ENCODE data around the gene CEP250.
"Not testable (repeated sequence)": the region's sequence is repeated elsewhere in the genome, so short reads cannot be mapped to it uniquely, and the experiment has no call there.

CEP250 gene

DNA sequence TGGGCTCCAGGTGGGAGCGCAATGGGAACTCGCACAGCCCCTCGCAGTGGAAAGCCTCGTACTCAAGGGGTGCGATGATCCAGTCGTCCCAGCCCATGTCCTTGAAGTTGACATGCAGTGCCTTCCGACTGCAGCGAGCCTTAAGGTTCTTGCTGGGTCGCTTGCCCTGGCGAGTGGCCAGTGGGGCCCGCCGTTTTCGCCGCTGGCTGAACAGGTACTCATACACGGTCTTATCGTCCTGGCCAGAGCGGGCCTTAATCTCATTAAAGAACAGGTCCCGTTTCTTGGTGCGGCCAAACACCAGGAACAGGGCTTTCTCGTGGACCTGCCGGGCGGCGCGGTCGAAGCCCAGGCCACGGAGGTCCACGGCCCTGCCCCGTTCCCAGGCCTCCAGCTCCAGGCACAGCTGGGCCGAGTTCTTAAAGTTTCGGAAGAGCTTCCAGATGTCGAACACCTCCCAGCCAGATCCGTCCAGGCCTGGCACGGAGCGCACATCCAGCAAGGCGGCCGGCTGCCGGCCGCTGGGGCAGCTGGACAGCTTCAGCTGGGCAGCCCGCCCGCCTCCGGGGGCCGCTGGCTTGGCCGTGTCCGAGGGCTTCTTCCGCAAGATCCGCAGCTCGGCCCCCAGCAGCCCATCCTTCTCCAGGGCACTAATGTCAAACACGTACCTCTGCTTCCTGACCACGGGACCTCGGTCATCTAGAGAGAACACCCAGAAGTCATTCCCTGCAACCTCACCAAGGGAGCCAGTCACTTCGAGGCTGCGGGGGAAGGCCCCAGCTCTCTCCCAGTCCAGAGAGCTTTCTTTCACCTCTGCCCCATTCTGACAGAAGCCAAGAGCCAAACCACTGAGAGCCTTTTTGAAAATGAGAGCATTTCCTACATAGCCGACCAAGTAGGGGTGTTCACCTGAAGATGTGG is 21.1 kb upstream of the CEP250 start:
- Histone ChIP-seq H4K20me1 (no peaks in the 10 kb centered on the region), H3K4me2 (no peak overlapping the region), H3K9me3 (no peaks in the 10 kb centered on the region), H3K27ac (no peak overlapping the region), H3K9ac (no peak overlapping the region), H3K27me3 (no peaks in the 10 kb centered on the region), H3K4me1 (peaks cover 1% of the 10 kb centered on the region), H3K4me3 (no peak overlapping the region), H3K36me3 (no peaks in the 10 kb centered on the region)
- TF ChIP-seq Cebpa-rat (IDR thresholded peaks at IDR 0.05), result no peak

DNA sequence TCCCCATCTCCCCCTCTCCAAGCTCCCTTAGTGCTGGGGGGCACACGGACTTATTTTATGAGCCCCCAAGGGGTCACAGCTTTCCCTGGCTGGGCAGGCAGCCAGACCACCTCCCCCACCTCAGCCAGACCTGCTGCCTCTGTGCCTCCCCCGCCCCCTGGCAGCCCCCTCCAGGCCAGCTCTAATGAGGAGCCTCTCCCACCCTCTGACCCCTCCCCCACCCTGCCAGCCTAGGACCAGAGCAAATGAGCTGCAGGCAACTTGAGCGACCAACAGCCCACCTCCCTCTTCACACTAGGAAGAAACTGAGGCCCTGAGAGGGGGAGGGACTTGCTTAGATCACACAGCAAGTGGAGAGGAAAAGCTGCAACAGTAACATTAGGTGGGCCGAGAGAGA is 19.2 kb upstream of the CEP250 start:
- no peak overlapping the region for H3K4me2 ChIP-seq

DNA sequence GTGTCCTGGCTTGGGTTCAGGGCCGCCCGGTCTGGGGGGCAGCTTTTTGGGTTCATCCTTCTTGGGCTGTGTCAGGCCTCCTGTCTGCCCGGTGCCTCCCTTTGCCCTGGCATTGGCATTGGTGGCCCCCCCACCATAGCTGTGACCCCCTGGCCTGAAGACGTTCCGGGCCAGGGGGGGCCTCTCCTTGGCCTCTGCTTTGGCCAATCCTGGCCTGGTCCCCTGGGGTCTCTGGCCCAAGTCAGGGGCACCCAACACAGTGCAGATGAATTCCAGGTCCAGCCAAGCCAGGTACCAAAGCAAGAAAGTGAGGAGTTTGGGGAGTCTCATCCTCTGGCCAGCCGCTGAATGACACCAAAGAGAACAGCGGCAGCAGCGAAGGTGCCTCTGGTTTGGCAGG is 17.8 kb upstream of the CEP250 start:
- Histone ChIP-seq H3K9me3 (no peaks in the 10 kb centered on the region), H3K27me3 (no peaks in the 10 kb centered on the region), H3K27ac (no peak overlapping the region), H3K36me3 (no peaks in the 10 kb centered on the region), H3K4me2 (no peak overlapping the region), H3K4me1 (no peaks in the 10 kb centered on the region), H4K20me1 (no peaks in the 10 kb centered on the region), H3K4me3 (no peak overlapping the region), H3K9ac (no peak overlapping the region)
- TF ChIP-seq Cebpa-rat (IDR thresholded peaks at IDR 0.05), result no peak

More for the DNA sequence above, 19.2 kb upstream of the CEP250 start:
- Histone ChIP-seq H3K27me3 (no peaks in the 10 kb centered on the region), H3K9ac (no peak overlapping the region), H3K4me3 (no peak overlapping the region), H4K20me1 (no peaks in the 10 kb centered on the region), H3K4me1 (no peaks in the 10 kb centered on the region), H3K36me3 (no peaks in the 10 kb centered on the region), H3K27ac (no peak overlapping the region), H3K9me3 (no peaks in the 10 kb centered on the region)
- TF ChIP-seq Cebpa-rat (IDR thresholded peaks at IDR 0.05), result no peak

DNA sequence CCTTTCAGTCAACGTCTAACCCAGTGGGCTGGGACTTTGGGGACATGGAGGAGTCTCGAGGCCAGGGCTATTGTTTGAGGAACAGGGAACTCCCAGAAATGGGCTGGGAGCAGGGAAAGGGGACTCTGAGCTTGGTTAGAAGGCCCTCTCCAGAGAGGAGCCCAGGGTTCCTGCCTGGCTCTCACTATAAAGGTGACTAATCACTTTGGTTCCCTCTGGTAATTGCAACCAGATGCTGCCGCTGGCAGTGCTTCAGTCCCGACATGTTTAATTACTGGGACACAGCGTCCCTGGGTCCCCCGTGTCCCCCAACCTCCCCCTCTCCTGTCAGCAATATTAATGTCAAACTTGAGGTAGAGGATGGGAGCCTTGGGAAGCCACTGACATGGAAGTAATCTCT is 12.4 kb upstream of the CEP250 start:
- Histone ChIP-seq H3K4me1 (no peaks in the 10 kb centered on the region), H3K9me3 (no peaks in the 10 kb centered on the region), H3K4me2 (no peak overlapping the region), H4K20me1 (no peaks in the 10 kb centered on the region), H3K9ac (no peak overlapping the region), H3K4me3 (no peak overlapping the region), H3K36me3 (no peaks in the 10 kb centered on the region), H3K27me3 (no peaks in the 10 kb centered on the region), H3K27ac (no peak overlapping the region)
- TF ChIP-seq Cebpa-rat (IDR thresholded peaks at IDR 0.05), result no peak

DNA sequence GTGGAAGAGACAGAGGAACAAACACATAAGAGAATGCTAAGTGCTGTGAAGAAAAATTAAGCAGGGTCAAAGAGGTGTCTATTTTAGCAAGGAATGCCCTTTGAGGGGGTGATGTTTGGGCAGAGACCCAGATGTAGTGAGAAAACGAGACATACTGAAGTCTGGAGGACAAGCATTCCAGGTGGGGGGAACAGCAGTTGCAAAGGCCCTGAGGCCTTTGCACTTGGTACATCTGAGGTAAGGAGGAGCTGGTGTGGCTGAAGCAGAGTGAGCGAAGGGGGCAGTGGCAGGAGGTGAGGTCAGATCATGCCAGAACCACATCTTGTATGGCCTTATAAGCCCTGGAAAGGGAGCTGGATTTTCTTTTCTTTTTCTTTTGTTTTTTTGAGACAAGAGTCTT is 11.2 kb upstream of the CEP250 start:
- no peaks in the 10 kb centered on the region; the same call in 1 of the 2 replicates for H3K4me1 ChIP-seq
- no peak overlapping the region for H3K9ac ChIP-seq
- H3K9me3 ChIP-seq, result no peaks in the 10 kb centered on the region
- TF ChIP-seq Cebpa-rat (IDR thresholded peaks at IDR 0.05), result no peak
- H3K4me2 ChIP-seq, result no peak overlapping the region
- no peaks in the 10 kb centered on the region for H3K27me3 ChIP-seq
- no peaks in the 10 kb centered on the region for H3K36me3 ChIP-seq
- no peak overlapping the region for H3K4me3 ChIP-seq
- no peak overlapping the region for H3K27ac ChIP-seq
- no peaks in the 10 kb centered on the region for H4K20me1 ChIP-seq

DNA sequence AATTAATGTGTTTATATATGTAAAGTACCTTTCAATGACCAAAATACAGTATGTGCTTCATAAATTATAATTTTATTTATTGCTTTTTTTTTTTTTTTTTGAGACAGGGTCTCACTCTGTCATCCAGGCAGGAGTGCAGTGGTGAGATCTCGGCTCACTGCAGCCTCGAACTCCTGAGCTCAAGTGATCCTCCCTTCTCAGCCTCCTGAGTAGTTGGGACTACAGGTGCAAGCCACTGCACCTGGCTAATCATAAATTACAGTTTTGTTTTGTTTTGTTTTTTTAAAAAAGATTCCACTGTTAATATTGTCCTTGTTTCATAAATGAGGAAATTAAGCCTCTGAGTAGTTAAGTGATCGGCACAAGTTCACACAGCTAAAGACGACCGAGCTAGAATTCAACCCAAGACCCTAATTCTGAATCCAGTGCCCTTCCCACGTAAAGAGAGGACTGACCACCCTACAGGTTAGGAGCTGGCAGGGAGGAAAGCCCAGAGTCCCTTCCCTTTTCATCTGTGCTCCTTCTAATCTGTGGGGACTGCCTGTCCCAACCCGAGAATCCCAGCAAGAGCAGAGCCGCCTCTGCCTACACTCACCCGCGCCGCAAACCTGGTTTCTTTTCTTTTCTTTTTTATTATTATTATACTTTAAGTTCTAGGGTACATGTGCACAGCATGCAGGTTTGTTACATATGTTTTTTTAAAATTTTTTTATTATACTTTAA is 8.9 kb upstream of the CEP250 start:
- Histone ChIP-seq H3K27me3 (no peaks in the 10 kb centered on the region), H3K9ac (no peak overlapping the region; the same call in 1 of the 2 replicates), H3K27ac (no peak overlapping the region), H3K4me2 (0 out of 2 replicates have a peak overlapping the region, but pooled peaks have one; percentile 37), H3K36me3 (no peaks in the 10 kb centered on the region), H3K4me1 (no peaks in the 10 kb centered on the region; the same call in 1 of the 2 replicates), H4K20me1 (no peaks in the 10 kb centered on the region), H3K9me3 (no peaks in the 10 kb centered on the region), H3K4me3 (no peak overlapping the region)
- no peak for TF ChIP-seq Cebpa-rat (IDR thresholded peaks at IDR 0.05)

DNA sequence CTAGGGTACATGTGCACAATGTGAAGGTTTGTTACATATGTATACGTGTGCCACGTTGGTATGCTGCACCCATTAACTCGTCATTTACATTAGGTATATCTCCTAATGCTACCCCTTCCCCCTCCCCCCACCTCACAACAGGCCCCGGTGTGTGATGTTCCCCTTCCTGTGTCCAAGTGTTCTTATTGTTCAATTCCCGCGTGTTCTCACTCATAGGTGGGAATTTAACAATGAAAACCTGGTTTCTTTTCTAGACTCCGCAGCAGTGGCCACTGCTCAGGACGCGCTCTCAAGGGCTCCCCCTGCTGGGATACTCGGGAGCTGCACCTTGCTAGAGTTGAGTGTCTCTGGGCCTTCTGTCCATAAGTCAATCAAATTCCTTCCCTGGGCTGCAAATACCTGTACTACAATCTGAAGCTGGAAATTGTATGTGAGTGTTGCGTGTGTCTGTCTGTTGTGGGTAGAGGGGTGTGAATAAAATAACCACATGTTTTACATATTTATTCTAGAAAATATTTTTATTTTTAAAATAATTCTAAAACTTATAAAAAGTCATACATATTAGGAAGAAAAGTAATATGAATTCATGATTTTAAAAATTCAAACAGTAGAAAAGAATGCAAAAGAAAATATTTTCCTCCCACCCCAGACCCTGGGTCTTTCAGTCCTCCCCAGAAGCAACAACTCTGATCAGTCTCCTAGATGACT is 8.2 kb upstream of the CEP250 start:
- no peak overlapping the region for H3K4me3 ChIP-seq
- no peak overlapping the region; the same call in 1 of the 2 replicates for H3K9ac ChIP-seq
- no peak for TF ChIP-seq Cebpa-rat (IDR thresholded peaks at IDR 0.05)
- H3K4me2 ChIP-seq, result peak overlapping the region; percentile 37; the same call in 1 of the 2 replicates
- no peak overlapping the region for H3K27ac ChIP-seq
- H3K9me3 ChIP-seq, result no peaks in the 10 kb centered on the region
- no peaks in the 10 kb centered on the region for H4K20me1 ChIP-seq
- no peaks in the 10 kb centered on the region; the same call in 1 of the 2 replicates for H3K4me1 ChIP-seq
- H3K27me3 ChIP-seq, result no peaks in the 10 kb centered on the region
- no peaks in the 10 kb centered on the region for H3K36me3 ChIP-seq

DNA sequence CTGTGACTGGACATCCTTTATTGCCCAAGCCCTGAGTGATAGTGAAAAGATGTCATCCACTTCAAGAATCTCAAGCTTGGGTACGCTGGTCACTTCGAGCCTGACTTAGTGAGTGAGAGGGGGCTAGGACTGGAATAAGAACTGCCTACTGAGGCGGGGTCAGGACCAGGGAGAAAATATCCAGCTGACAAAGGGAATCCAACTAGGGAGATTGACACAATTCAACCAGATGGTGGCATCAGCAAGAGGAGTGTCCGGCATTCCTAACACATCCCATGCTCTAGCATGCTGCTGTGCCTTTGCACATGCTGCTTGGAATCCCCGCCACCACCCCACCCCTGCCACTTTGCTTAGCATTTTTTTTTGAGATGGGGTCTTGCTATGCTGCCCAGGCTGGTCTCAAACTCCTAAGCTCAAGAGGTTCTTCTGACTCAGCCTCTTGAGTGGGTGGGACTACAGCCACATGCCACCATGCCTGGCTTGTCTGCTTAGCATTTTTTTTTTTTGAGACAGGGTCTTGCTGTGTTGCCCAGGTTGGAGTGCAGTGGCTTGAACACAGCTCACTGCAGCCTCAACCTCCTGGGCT is 6.5 kb upstream of the CEP250 start:
- no peak overlapping the region for H3K9ac ChIP-seq
- H4K20me1 ChIP-seq, result no peaks in the 10 kb centered on the region
- peaks cover 7% of the 10 kb centered on the region for H3K4me1 ChIP-seq
- no peaks in the 10 kb centered on the region for H3K27me3 ChIP-seq
- no peak overlapping the region for H3K27ac ChIP-seq
- no peaks in the 10 kb centered on the region for H3K9me3 ChIP-seq
- no peak overlapping the region for H3K4me3 ChIP-seq
- no peaks in the 10 kb centered on the region for H3K36me3 ChIP-seq
- no peak for TF ChIP-seq Cebpa-rat (IDR thresholded peaks at IDR 0.05)
- H3K4me2 ChIP-seq, result no peak overlapping the region

DNA sequence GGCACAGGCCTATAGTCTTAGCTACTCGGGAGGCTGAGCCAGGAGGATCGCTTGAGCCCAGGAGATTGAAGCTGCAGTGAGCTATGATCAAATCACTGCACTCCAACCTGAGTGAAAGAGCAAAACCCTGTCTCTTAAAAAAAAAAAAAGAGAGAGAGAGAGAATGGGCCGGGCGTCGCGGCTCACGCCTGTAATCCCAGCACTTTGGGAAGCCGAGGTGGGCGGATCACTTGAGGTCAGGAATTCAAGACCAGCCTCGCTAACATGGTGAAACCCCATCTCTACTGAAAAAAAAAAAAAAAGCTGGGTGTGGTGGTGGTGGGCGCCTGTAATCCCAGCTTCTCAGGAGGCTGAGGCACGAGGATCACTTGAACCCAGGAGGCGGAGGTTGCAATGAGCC is 5.5 kb upstream of the CEP250 start:
- H3K9me3 ChIP-seq, H3K4me2 ChIP-seq, H4K20me1 ChIP-seq, H3K9ac ChIP-seq, H3K36me3 ChIP-seq, H3K27me3 ChIP-seq, H3K4me3 ChIP-seq, H3K27ac ChIP-seq: not testable (repeated sequence)
- H3K4me1 ChIP-seq, result peaks cover 10% of the 10 kb centered on the region
